ENCODE data around the gene ADAMTS12.
"Not testable (repeated sequence)": the region's sequence is repeated elsewhere in the genome, so short reads cannot be mapped to it uniquely, and the experiment has no call there.

Gene ADAMTS12

DNA sequence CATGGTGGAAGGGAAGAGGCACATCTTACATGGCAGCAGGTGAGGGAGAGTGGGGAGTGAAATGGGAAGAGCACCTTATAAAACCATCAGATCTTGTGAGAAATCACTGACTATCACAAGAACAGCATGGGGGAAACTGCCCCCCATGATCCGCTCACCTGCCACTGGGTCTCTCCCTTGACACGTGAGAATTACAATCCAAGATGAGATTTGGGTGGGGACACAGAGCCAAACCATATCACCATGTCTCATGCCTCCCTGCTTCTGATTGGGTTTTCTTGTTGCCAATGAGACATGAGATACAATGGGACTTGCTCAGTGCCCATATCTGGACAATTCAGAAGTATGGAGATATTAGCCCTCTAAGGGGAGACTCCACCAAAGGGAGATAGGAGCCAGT is 353.6 kb downstream of the ADAMTS12 start:
- in situ Hi-C loops (cut with HindIII; ENCODE audit: low sequenced_read_pairs) = no loop called here

DNA sequence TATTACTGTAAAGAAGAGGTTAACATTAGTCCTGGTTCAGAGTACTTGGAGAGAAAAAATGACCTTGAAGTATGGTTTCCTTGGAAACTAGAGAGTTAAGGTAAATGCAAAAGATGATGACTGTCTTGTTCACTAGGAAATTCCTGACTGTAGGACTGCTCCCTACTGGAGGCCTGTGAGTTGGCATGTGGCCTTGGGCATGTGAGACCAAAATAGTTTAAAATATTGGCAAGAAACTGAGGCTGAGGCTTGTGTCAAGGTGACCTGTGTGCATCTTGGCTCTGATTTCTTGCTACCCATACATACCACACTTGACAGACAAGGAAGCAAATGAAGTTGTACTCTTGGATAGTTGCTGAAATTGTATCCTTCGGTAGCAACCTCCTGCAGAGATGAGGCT is 354.6 kb downstream of the ADAMTS12 start:
- in situ Hi-C loops (cut with HindIII; ENCODE audit: low sequenced_read_pairs) = no loop called here

GRCh38 chr5:33536802-33537201 is 355.0 kb downstream of the ADAMTS12 start:
- in situ Hi-C loops (cut with HindIII; ENCODE audit: low sequenced_read_pairs) = no loop called here

DNA sequence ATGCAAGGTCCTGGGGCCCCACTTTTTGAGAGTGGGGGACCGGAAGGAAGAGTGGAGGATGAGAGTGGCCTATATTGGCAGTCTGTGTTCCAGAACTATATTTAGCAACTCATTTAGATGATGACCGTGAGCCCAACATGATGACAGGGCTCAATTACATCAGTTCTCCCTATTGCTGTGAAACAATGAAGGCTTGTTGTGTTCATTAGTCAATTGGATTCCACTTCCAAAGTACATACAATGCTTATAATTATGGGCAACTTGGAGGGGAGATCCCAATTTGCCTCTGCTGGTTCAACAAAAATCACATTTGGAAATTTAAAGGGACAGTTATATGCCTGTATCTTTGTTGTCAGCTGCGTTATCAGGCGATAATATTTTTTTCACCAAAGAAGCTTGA is 360.0 kb downstream of the ADAMTS12 start:
- in situ Hi-C loops (cut with HindIII; ENCODE audit: low sequenced_read_pairs) = no loop called here

- in situ Hi-C loops (cut with HindIII; ENCODE audit: low sequenced_read_pairs) = no loop called here
Observed at GRCh38 chr5:33531037-33531298, 360.8 kb downstream of the ADAMTS12 start.

- in situ Hi-C loops (cut with HindIII; ENCODE audit: low sequenced_read_pairs) = no loop called here
Observed at GRCh38 chr5:33530183-33531036, 361.4 kb downstream of the ADAMTS12 start.

- in situ Hi-C loops (cut with HindIII; ENCODE audit: low sequenced_read_pairs) = no loop called here
Observed at GRCh38 chr5:33527696-33528095, 364.1 kb downstream of the ADAMTS12 start.

DNA sequence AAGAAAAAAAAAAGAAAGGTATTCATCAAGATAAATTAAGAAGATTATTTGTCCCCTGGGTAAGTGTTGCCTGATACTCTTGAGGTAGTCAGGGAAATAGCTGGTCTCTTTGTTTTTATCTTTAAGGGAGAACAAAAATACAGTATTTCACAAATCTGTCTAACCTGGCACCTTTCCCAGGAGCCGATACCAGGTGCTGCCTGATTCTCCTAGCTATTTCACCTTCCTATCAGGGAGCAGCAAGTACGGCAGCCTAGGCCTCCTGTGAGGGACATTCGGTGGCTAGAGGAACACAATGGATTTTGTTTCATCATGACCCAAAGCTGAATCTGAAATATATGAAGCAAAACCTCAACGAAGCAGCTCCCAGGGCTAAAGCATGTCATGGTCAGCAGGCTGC is 365.0 kb downstream of the ADAMTS12 start:
- in situ Hi-C loops (cut with HindIII; ENCODE audit: low sequenced_read_pairs) = no loop called here

- in situ Hi-C loops (cut with HindIII; ENCODE audit: low sequenced_read_pairs) = no loop called here
Observed at GRCh38 chr5:33524476-33524875, 367.3 kb downstream of the ADAMTS12 start.

- in situ Hi-C loops (cut with HindIII; ENCODE audit: low sequenced_read_pairs) = no loop called here
Observed at GRCh38 chr5:33523208-33523771, 368.5 kb downstream of the ADAMTS12 start.

- in situ Hi-C loops (cut with HindIII; ENCODE audit: low sequenced_read_pairs) = no loop called here
Observed at GRCh38 chr5:33516421-33516820, 375.4 kb downstream of the ADAMTS12 start.

GRCh38 chr5:33515366-33515765 is 376.4 kb downstream of the ADAMTS12 start:
- in situ Hi-C loops (cut with HindIII; ENCODE audit: low sequenced_read_pairs) = not testable (repeated sequence)

DNA sequence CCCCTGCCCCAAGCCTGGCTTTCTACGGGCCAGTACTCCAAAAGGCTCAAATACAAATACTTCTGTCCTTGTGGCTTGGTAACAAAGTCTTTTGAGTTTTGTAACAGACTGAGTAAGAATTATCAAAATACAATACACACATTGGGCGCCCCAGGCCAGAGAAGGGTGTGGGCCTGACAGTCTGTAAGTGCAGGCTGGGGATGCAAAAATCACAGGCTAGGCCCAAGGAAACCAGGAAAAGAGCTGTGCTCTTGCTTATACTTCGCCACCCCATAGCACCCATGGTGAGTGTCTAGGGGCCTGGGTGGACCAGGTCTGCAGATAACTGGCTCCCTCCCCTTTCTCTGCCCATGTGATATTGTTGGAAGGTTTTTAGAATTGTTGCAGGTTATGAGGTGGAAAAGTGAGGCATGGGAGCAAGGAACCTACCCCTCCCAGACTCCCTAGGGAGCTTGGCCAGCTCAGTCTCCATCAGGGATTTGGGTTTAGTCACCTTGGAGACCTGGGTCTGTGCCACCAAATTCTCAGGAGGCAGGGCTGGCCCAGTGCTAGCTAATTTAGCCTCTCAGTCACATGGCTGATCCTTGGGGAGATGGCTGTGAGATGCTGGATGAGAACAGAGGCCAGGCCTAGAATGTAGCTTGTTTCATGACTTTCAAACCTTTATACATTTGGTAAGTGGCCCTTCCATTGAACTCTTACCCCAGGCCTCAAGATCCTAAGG is 378.2 kb downstream of the ADAMTS12 start:
- in situ Hi-C loops (cut with HindIII; ENCODE audit: low sequenced_read_pairs) = no loop called here

DNA sequence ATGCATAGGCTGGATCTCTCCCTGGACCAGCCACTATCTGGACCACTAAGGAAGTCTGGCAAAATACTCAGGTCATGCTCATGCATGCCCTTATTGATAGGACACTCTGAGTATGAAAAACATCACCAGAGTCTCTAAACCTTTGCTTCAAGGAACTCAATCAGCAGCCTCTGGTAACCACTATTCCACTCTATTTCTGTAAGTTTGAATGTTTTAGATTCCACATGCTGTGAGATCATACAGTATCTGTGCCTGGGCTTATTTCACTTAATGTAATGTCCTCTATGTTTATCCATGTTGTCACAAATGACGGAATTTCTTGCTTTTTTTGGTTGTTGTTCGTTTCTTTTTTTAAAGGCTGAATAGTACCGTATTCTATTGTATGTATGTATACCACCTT is 382.8 kb downstream of the ADAMTS12 start:
- in situ Hi-C loops (cut with HindIII; ENCODE audit: low sequenced_read_pairs) = no loop called here

DNA sequence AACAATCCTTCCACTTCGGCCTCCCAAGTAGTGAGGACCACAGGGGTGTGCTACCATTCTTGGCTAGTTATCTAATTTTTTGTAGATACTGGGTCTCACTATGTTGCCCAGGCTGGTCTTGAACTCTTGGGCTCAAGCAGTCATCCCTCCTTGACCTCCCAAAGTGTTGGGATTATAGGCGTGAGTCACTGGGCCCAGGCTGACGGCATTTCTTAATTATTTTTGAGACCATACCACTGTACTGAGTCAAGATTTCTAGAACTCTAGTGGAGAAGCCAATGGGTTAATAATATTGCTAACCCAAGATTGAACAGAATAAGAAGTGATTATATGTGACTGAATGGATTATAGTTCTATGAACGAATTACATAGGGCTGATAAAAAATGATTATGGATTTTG is 384.4 kb downstream of the ADAMTS12 start:
- in situ Hi-C loops (cut with HindIII; ENCODE audit: low sequenced_read_pairs) = no loop called here

- in situ Hi-C loops (cut with HindIII; ENCODE audit: low sequenced_read_pairs) = no loop called here
Observed at GRCh38 chr5:33504570-33504969, 387.2 kb downstream of the ADAMTS12 start.

DNA sequence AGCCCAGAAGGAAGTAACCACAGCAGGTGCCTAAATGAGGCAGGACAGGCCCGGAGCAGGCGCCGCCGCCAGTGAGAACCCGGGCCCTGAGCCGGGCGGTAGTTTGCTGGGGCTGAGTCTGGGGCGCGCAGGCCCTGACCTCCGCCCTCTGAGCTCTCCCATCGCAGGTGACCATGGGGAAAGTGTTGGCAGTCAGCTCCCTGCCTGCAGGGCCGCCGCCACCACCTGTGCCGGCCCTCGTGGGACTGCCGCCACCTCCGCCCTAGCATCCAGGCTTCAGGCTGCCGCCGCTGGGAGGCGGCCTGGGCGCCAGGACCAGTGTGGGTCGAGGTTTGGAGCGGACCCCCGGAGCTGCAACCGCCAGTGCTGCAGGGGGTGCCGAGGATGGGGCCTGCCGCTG is 389.9 kb downstream of the ADAMTS12 start:
- in situ Hi-C loops (cut with HindIII; ENCODE audit: low sequenced_read_pairs) = no loop called here

DNA sequence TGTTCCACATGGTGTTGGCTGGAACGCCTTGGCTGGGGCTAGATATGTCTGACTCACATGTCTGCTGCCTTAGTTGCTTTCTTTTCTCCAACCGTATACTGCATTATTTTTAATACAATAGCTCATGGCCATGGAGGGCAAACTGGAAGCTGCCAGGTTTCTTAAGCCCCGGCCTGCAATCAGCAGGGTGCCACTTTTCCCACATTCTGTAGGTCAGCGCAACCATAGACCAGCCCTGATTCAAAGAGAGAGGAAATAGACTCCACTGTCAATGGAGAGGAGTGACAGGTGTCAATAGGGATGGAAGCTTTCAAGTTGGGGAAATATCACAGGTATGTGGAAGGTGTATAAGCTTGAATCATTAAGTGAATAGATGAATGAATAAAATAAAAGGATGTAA is 390.5 kb downstream of the ADAMTS12 start:
- in situ Hi-C loops (cut with HindIII; ENCODE audit: low sequenced_read_pairs) = no loop called here

GRCh38 chr5:33494466-33494865 is 397.3 kb downstream of the ADAMTS12 start:
- in situ Hi-C loops (cut with HindIII; ENCODE audit: low sequenced_read_pairs) = no loop called here

DNA sequence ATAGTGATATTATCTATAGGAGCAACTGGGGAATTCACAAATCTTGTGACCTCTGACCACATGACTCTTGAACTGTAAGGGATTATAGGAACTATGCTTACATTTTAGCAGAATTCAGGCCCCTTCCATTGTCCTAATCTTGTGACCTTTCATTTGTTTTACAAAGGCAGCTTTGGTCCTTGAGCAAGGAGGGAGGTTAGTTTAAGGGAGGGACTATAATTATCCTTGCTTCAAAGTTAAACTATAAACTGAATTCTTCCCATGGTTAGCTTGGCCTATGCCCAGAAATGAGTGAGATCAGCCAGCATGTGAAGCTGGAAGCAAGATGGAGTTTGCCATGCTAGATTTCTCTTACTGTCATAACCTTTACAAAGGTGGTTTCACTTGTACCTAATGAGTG is 399.8 kb downstream of the ADAMTS12 start:
- in situ Hi-C loops (cut with HindIII; ENCODE audit: low sequenced_read_pairs) = no loop called here

DNA sequence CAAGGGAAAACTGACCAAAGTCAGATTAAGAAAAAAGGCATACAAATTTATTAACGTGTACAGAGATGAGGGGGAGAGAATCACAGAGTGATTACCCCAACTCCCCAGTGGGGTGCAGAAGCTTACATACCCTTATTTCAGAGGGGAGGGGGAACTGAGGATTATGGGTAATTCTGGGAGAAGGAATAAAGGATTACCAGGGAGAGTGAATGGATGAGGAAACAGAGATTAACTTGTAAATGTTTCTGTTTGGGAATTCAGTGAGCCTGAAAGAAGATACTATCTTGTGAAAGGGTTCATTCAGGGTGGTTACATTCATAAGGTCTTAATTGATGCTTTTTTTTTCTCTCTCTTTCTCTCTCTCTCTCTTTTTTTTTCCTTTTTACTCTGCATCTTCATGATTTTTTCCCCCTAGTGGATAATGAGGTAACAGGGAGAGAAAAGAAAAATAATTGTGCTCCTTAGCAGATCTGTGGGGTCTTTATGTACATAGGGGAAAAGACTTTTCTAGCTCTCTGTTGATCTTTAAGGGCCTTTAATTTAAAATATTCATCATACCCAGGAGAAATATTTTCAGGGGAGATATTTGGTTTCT is 401.6 kb downstream of the ADAMTS12 start:
- in situ Hi-C loops (cut with HindIII; ENCODE audit: low sequenced_read_pairs) = no loop called here
